Fibroblast of the aortic adventitia (primary cell): ENCODE data around the gene EIF2D. TPM values are rescaled to one million over a fixed set of nuclear protein-coding genes. Genes with fewer than 3 reads are reported as not detected.

ENCODE experiments used
- DNase-seq: peaks from one replicate; pipeline ENCODE4 v3.0.0-alpha.2; 2010; ENCODE audit warnings: low read depth
- H3K4me3 ChIP-seq: 2 replicates; pipeline ENCODE4 v1.5.1; 2011; ENCODE audit warnings: low read depth, mild to moderate bottlenecking, control low read depth, low read length, moderate library complexity
- total RNA-seq: library from RNA; depleted of rRNA; stranded (reverse); fragments of >200 nt; gene quantifications from 2 replicates; pipeline ENCODE4 v1.2.3, GENCODE V29; 2012; ENCODE audit warnings: low replicate concordance
- TF ChIP-seq, protein P1 (sequence below): IDR thresholded peaks from 2 replicates; pipeline ENCODE4 v1.5.1; 2011; ENCODE audit warnings: mild to moderate bottlenecking, low read length, control low read depth, inconsistent platforms; ENCODE audit not compliant: insufficient read depth

EIF2D gene
- total RNA-seq, 1 donor, result 42.5 TPM

DNA sequence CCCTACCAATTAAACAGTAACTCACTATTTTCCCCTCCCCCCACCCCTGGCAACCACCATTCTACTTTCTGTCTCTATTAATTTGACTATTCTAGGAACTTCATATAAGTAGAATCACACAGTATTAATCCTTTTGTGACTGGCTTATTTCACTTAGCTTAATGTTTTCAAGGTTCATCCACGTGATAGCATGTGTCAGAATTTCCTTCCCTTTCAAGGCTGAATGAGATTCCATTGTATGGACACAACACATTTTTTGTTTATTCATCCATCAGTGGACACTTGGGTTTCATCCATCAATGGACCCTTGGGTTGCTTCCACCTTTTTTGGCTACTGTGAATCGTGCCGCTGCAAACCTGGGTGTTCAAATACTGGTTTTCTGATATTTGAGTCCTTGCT, 41.7 kb downstream of the EIF2D start:
- H3K4me3 ChIP-seq, result no peak overlapping the region
- TF ChIP-seq, protein P1, sequence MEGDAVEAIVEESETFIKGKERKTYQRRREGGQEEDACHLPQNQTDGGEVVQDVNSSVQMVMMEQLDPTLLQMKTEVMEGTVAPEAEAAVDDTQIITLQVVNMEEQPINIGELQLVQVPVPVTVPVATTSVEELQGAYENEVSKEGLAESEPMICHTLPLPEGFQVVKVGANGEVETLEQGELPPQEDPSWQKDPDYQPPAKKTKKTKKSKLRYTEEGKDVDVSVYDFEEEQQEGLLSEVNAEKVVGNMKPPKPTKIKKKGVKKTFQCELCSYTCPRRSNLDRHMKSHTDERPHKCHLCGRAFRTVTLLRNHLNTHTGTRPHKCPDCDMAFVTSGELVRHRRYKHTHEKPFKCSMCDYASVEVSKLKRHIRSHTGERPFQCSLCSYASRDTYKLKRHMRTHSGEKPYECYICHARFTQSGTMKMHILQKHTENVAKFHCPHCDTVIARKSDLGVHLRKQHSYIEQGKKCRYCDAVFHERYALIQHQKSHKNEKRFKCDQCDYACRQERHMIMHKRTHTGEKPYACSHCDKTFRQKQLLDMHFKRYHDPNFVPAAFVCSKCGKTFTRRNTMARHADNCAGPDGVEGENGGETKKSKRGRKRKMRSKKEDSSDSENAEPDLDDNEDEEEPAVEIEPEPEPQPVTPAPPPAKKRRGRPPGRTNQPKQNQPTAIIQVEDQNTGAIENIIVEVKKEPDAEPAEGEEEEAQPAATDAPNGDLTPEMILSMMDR, result no peak
- no peak for DNase-seq

DNA sequence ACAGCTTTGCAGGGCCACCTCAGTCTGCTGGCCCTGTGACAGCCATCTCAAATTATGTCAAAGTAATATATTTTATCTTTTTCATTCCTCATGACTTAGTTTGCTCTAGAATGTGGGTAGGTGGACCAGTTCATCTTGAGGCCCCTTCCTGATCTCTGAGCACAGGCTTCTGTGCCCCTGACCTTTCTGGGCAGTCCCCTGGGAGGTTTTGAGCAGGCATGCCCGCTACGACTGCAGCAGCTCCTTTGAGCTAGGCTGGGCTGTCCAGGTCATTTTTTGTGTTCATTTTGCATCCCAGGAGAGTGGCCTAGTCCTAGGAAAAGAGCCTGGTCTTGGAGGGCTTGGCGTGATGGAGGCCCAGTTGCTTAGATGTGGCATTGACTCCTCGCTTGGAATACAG, 42.7 kb downstream of the EIF2D start:
- DNase-seq, result no peak
- TF ChIP-seq, protein P1, result no peak
- no peak overlapping the region for H3K4me3 ChIP-seq

DNA sequence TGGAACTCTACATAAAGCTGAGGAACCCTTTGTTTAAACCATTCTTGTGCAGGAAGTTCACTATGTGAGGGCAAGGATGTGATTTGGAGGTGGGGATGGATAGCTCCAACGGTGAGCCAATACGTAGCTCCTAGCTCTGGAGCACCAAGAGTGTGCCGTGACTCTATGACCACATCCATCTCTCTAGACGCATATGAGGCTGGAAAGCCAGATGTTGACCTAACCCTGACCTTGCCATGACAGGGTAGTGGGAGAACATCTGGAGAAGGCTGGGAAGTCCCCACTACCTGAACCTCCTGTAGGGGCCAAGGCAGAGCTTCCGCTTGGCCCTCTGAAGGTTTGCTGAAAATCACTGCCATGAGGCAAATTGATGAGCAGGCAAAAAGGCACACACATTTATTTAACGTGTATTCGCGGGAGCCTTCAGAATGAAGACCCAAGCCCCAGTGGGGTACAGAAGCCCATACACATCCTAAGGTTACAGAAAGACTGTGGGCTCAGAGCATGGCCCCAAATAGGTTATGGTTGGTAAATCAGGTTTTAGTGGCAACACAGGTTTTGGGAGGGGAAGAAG, 43.4 kb downstream of the EIF2D start:
- no peak for DNase-seq
- TF ChIP-seq, protein P1, result no peak
- no peak overlapping the region for H3K4me3 ChIP-seq

DNA sequence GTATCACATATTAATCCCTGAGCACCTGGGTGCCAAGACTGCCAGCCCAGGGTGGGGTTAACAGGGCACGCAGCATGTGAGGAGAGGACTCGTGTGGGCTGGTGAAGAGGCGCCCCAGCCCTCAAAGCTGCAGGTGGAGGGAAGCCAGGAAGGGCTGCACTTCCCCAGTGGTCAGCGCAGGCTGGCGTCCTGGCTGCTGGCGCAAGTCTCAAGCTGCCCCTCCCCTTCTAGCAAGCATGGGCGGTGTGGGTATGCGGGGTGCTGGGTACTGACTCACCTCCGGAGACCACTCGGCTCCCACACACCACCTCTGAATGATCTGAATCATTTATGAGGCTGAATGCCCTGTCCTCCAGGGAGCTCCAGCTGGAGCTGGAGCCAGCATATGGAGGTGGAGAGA, 44.0 kb downstream of the EIF2D start:
- TF ChIP-seq, protein P1, result no peak
- no peak for DNase-seq
- H3K4me3 ChIP-seq, result no peak overlapping the region

DNA sequence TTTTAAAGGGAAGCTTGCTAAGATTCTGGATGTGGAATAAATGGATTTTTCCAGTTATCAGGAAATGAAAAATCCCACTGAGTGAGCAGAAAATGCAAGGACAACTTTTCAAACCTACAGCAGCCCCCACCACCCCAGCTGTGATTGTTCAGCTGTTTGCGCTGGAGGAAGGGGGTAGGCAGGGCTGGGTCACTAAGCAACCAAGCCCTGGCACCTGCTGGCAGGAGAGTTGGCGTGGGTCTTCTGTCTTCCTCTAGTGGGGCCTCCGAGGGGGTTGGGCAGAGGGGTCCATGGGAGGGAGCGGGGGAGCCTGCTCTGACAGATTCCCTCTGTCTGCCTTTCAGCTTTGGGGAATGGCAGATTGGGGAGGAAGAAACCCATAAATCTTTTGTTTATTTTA, 45.3 kb downstream of the EIF2D start:
- no peak for DNase-seq
- no peak overlapping the region for H3K4me3 ChIP-seq
- TF ChIP-seq, protein P1, result no peak

DNA sequence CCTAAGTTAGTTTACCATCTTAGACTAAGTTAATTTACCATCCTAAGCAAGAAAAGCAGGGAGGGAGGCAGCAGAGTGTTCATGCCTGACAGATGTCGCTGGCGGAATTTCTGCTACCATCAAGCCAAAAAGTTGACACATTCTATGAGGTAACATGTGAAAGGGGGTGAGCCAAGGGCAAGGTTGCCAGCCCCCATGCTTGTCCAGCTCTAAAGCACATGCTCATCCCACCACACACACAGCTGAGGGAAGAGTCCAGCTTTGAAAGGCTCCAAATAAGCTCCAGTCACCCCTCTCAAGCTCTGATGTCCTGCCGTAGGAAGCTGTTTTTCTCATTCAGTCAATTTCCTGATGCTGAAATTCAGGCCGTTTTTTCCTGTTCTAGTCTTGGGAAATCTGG, 46.3 kb downstream of the EIF2D start:
- DNase-seq, result no peak
- H3K4me3 ChIP-seq, result no peak overlapping the region
- TF ChIP-seq, protein P1, result no peak
